GM21381 (cell line): Measurements from ENCODE around the gene FGFR4.
A peak's percentile ranks its signal among the peaks of the same experiment; 100 is the strongest.

Experiments used
- ATAC-seq: cut with Tn5 transposase; IDR thresholded peaks from one replicate; pipeline ENCODE4 v1.9.1; 2021; ENCODE audit warnings: mild to moderate bottlenecking, moderate library complexity; ENCODE audit not compliant: unreplicated experiment

FGFR4 gene

DNA sequence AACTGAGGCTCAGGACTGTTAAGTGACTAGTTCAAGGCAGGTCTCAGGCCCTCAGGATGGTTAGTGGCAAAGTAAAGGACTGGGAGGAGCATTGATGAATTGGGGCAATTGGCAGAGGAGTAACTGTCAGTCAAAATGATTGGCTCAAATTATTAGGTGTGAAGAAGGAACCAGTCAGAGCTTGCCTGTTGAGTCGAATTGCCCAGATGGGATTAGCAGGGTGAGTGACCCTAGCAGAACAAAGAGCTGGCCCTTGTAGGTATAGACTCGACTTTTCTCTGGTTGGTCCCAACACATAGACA is 44.3 kb downstream of the FGFR4 start:
- no peak for ATAC-seq

DNA sequence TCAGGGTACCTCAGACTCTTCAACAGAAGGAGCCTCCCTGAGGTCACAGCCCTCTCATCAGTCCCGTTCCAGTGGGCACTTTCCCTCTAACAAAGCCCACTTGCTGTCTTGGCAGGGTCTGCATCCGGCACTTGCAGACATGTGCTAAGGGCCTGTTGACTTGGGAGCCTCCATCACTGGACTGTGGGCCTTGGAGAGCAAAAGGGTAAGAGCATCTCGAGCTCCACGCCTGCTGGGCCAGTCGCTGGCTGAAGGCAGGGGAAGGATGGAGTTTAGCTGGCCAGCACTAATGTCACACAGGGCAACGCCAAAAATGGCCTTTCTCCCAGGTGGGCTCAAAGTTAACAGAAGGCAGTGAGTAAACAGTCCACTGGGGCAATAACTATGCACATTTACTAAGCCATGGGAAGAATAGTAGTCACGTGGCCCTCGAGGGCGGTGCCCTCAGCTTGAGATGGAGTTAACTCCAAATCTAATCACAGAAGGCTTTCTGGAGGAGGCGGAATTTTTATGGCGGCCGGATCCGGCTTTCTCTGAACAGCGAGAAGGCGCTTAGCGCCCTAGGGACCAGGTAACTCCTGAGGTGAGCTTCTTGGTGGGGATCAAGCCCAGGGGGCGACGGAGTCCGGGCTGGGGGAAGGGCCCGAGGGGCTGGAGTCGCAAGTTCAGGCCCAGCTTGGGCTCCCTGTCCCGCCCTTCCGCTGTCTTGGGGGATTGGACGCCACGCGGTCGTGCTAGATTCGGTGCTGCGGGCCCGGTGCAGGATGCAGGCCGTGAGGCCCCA is 44.8 kb downstream of the FGFR4 start:
- ATAC-seq, result no peak

DNA sequence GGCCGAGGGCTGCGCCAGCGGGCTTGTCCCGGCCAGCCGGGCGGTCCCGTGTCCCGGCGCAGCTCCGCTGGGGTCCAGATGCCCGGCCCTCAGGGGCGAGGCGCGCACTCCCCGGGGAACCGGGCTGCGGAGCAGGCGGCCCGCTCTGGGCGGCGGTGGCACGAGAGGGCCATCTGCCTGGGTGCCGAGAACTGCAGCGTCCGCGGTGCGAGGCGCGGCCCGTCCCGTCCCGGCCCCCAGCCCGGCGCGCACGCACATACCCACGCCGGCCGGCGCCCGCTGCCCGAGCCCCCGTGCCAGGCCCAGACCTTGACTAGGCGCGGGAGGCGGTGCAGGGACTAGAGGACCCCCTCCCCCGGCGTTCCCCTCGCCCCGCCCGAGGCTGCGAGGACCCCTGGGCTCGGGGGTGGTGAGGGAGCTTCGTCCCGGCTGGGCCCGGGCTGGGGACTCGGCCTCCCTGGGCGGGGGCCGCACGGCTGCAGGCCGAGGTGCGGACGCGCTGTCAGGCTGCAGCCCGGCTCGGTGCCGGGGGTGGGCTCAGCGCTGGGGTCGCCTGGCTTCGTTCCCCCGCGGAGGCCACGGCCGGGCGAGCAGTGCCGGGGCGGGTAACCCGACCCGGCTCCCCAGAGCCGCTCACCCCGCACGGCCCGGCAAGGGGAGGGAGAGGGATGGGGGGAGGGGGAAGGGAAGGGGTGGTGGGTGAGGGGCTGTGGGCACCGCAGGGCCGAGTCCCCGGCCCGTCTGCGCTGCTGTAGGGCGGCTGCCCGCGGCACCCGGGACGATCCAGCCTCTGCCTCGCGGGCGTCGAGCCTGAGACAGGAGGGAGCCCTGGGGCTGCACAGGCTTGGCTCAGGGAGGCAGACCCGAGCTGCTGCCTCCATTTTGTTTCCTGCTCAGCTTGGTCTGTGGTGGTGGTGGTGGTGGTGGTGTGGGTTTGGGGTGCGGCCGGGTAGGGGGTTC is 45.7 kb downstream of the FGFR4 start:
- peak; percentile 8 for ATAC-seq

DNA sequence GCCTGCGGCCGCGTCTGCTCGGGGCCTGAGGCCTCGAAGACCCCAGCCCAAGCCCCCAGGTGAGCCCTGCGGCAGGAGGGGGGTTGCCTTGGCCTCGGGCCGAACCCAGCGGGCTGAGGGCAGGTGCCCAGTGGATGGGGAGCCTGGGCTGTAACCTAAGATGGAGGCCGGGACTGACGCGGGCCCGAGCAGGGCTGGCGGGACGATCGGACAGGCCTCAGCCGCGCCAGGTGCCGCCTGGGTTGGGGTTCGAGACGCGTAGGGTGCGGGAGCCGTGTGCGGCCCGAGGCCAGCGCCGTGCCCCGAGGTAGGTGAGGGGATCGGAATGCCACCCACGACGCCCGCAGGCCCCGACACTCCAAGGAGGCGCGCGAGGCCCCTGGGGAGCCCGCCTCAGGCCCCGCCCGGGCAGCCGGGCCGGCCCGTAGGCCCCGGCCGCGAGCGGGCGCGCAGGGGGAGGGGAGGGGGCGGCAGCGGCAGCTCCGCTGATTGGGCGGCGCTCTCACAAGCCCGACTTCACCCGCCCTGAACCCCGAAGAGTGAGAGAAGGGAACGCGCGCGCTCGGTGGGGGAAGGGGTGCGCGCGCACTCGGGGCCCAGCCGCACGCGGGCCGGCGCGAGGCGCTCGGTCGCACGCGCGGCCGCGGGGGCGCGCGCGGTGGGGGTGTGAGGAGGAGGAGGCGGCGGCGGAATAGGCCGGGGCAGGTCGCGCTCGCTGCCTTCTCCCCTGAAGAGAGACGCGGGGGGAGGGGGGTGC is 46.6 kb downstream of the FGFR4 start, which contains the start of gene NSD1:
NSD1 (plus strand) TSS at position 678 of the 757 bp plus-strand sequence. CDS start 1,331 bp downstream, outside the sequence.
- ATAC-seq, result peak; percentile 57

DNA sequence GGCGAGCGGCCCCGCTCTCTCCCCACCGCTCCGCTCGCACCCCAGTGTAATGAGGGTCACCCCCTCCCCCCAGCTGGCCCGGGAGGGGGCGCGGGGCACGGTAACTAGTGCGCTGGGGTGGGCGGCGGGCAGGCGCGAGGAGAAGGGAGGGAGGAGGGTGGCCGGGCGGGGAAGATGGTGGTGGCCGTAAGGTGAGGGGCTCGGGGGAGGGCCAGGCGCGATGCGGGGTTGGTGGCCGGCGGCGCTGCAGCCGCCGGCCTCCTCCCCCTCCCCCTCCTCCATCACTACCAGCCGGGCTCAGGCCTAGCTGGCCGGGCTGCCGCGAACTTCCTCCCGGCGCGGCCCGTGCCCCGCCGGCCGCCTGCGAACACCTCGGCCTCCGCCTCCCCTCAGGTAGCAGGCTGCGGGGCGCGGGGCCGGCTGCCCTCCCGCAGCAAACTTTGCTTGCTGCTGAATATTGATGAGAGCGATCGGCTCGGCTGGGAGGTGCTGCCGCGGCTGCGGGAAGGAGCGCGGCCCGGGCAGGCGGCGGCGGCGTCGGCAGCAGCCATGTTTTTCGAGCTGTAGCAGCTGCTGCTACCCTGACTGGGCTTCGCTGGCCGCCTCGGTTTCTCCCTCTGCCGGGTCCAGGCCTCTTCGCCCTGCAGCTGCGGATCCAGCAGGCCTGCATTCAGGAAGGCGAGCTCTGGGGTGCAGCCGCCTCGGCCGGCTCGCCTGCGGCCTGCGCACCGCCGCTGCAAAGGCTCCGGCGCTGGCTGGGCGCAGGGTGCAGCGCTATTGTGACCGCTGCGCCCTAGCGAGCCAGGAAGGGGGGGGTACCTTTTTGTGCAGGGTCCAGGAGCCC is 47.4 kb downstream of the FGFR4 start:
- peak; percentile 26 for ATAC-seq

DNA sequence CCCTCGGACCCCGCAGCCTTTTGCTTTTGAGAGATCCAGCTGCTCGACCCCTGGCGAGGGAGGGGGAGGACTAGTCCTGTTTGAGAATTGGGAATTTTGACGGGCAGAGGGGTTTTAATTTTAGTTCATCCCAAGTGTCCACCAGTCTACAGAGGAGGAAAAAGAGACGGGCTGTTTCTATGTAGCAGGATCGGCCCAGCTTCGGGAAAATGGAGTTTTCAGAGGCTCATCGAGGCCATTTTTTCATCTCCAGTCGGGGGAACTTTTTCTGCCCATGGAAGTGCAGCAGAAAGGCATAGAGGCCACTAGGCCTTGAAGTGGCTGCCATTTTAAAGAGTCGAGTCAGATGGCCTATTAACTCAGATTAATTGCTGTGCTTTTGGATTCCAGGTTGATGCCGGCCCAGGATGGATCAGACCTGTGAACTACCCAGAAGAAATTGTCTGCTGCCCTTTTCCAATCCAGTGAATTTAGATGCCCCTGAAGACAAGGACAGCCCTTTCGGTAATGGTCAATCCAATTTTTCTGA is 48.0 kb downstream of the FGFR4 start:
- ATAC-seq, result no peak

DNA sequence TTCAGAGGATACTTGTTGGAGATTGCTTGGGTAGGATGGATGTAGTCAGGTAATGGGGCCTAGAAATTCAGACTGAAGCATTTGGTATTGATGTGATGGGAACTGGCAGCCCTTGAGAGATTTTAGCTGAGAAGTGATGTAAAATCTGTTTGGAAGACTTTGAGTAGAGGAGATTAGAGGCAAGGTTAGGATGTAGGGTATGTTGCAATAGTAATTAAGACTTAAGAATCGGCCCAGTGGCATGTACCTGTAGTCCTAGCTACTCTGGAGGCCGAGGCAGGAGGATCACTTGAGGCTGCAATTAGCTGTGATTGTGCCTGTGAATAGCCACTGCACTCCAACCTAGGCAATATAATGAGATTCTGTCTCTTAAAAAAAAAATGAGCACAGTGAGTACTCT is 53.6 kb downstream of the FGFR4 start:
- no peak for ATAC-seq

DNA sequence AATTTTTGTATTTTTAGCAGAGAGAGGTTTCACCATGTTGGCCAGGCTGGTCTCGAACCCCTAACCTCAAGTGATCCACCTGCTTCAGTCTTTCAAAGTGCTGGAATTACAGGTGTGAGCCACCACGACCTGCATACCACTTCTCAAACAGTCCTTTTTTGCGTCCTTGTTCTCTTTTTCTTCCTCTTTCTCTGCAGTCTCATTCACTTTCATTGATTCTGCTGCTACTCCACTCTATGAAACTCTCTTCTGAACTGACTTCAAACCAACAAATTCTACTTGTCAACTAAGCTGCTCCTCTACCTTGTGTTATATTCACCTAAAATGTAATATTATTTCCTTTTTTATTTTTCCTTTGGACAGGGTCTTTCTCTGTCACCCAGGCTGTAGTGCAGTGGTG is 54.8 kb downstream of the FGFR4 start:
- ATAC-seq, result no peak

DNA sequence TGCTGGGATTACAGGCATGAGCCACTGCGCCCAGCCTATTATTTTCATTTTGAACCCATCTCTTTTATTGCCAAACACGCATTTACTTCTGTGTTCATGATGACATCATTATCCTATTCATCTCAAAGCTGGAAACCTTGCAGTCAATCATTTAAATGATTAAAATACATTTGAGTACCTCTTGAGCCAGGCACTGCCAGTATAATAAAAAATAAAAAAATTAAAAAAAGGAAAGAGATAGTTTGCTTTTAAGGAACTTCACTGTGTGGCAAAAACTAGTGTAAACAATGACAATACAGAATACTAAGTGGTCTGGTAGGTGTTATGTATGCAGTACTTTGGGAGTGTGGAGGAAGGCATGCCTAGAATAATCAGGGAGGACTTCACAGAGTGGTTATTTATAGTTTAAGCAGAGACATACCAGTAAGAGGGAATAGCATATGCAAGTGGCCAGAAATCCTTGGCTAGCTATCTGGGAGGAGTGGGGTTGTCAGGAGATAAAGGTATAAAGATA is 55.4 kb downstream of the FGFR4 start:
- ATAC-seq, result no peak

DNA sequence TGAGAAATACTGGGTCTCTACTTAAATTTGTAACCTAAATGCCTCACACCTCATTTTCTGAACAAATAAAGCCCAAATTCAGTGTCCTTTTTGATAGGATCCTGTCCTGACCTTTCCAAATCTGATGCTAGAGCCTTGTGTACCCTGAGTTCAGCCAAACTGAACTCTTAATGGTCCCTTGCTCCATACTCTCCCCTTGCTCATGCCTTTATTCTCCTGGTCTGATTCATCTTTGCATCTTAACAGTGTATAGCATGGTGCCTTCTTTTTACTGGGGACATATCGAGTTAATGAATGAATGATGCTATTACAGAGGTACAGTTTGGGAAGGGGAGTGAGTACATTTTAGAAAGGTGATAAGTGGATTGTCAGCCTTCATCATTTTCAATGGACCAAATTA is 56.1 kb downstream of the FGFR4 start:
- ATAC-seq, result no peak

DNA sequence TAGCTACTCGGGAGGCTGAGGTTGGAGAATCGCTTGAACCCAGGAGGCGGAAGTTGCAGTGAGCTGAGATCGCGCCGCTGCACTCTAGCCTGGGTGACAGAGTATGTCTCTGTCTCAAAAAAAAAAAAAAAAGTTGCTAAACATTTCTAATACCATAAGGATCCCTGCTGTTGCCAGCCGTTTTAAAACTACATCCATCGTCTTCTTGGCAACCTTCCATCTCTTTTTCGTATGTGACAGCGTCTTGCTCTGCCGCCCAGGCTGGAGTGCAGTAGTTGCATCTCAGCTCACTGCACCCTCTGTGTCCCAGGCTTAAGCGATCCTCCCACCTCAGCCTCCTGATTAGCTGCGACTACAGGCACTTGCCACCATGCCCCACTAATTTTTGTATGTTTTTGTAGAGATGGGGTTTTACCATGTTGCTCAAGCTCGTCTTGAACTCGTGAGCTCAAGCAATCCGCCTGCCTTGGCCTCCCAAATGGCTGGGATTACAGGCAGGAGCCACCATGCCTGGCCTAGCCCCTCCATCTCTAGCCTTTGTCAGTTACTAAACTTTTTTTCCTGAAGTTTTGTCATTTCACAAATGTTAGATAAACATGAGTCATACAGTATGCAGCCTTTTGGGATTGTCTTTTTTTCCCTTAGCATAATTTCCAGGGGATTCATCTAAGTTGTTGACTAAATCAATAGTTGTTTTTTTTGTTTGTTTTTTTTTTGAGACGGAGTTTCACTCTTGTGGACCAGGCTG is 60.4 kb downstream of the FGFR4 start:
- no peak for ATAC-seq
